HL-60/S4 treated with retinoic acid at 250 ng/mL for 4 days and 3 days (cell line): ENCODE results near the gene CATSPERD.

Experiments
- in situ Hi-C: fragments of 300-500 bp; cut with MboI; formaldehyde crosslinking; loops from 2 replicates; pipeline ENCODE4 v1.7.0; 2022; ENCODE audit warnings: low sequenced_read_pairs

Gene CATSPERD

GRCh38 chr19:5803752-5804515 is 83.5 kb downstream of the CATSPERD start:
- in situ Hi-C loops = loop anchor here (10.0 kb wide), 1 partner anchor 221 kb away; no protein-coding TSS in a partner anchor

- in situ Hi-C loops = loop anchor here (10.0 kb wide), 1 partner anchor 220 kb away; no protein-coding TSS in a partner anchor
These were observed 84.4 kb downstream of the CATSPERD start, which contains the start of gene NRTN for GRCh38 chr19:5804516-5805461. NRTN (plus strand) TSS chr19:5805067; CDS start chr19:5824166, 19,099 bp downstream.

- in situ Hi-C loops = loop anchor here (10.0 kb wide), 1 partner anchor 219 kb away; no protein-coding TSS in a partner anchor
These were observed 85.2 kb downstream of the CATSPERD start for GRCh38 chr19:5805462-5806132.

GRCh38 chr19:5806133-5806489 is 85.7 kb downstream of the CATSPERD start:
- in situ Hi-C loops = loop anchor here (10.0 kb wide), 1 partner anchor 219 kb away; no protein-coding TSS in a partner anchor

GRCh38 chr19:5806905-5807304 is 86.5 kb downstream of the CATSPERD start:
- in situ Hi-C loops = loop anchor here (10.0 kb wide), 1 partner anchor 218 kb away; no protein-coding TSS in a partner anchor

- in situ Hi-C loops = loop anchor here (10.0 kb wide), 1 partner anchor 217 kb away; no protein-coding TSS in a partner anchor
These were observed 87.8 kb downstream of the CATSPERD start for GRCh38 chr19:5808120-5808816.

GRCh38 chr19:5809053-5809452 is 88.6 kb downstream of the CATSPERD start:
- in situ Hi-C loops = loop anchor here (10.0 kb wide), 1 partner anchor 216 kb away; no protein-coding TSS in a partner anchor

- in situ Hi-C loops = loop anchor here (10.0 kb wide), 1 partner anchor 215 kb away; no protein-coding TSS in a partner anchor
These were observed 89.0 kb downstream of the CATSPERD start for GRCh38 chr19:5809469-5809868.

GRCh38 chr19:5811117-5811516 is 90.7 kb downstream of the CATSPERD start:
- in situ Hi-C loops = no loop called here

GRCh38 chr19:5814123-5814851 is 93.8 kb downstream of the CATSPERD start:
- in situ Hi-C loops = no loop called here

- in situ Hi-C loops = no loop called here
These were observed 94.4 kb downstream of the CATSPERD start for GRCh38 chr19:5814852-5815246.

GRCh38 chr19:5817218-5817617 is 96.8 kb downstream of the CATSPERD start:
- in situ Hi-C loops = no loop called here

GRCh38 chr19:5818594-5818993 is 98.2 kb downstream of the CATSPERD start:
- in situ Hi-C loops = no loop called here

GRCh38 chr19:5820785-5821184 is 100.3 kb downstream of the CATSPERD start:
- in situ Hi-C loops = no loop called here

- in situ Hi-C loops = no loop called here
These were observed 101.2 kb downstream of the CATSPERD start for GRCh38 chr19:5821521-5822180.

- in situ Hi-C loops = no loop called here
These were observed 101.9 kb downstream of the CATSPERD start for GRCh38 chr19:5822181-5822844.

- in situ Hi-C loops = no loop called here
These were observed 103.3 kb downstream of the CATSPERD start for GRCh38 chr19:5823579-5824281.

- in situ Hi-C loops = no loop called here
These were observed 104.3 kb downstream of the CATSPERD start for GRCh38 chr19:5824751-5825150.
